Vagina (tissue), 2 donors: ENCODE results near the gene MYADML2. TPM values are rescaled to one million over a fixed set of nuclear protein-coding genes. Genes with fewer than 3 reads are reported as not detected.

Experiments
- DNase-seq, 2 donors: peaks; one replicate each; pipeline ENCODE4 v3.0.0-alpha.2; 2017; ENCODE audit errors: extremely low spot score in 2 of 2
- H3K27ac ChIP-seq: fragments of 200-600 bp; sonication (generic); one replicate; pipeline ENCODE4 v1.5.1; 2019
- H3K27me3 ChIP-seq: fragments of 200-600 bp; sonication (generic); one replicate; pipeline ENCODE4 v1.5.1; 2019
- H3K36me3 ChIP-seq, 2 donors: fragments of 200-600 bp; sonication (generic); one replicate each; pipeline ENCODE4 v1.5.1; 2017 to 2019
- H3K4me1 ChIP-seq: fragments of 200-600 bp; sonication (generic); one replicate; pipeline ENCODE4 v1.5.1; 2019
- H3K4me3 ChIP-seq, 2 donors: fragments of 200-600 bp; sonication (generic); 1 replicate in 1 of 2; 2 replicates in 1 of 2; pipeline ENCODE4 v1.5.1; 2016 to 2019
- H3K9me3 ChIP-seq: fragments of 200-600 bp; sonication (generic); one replicate; pipeline ENCODE4 v1.5.1; 2019
- CTCF ChIP-seq, 3 experiments: fragments of 450-650 bp in 2 of 3; fragments of 200-600 bp in 1 of 3; sonication (generic) in 1 of 3; IDR thresholded peaks; one replicate each; pipeline ENCODE4 v1.5.1; 2017 to 2019; ENCODE audit warnings: antibody characterized with exemption in 3 of 3, mild to moderate bottlenecking in 2 of 3, moderate library complexity in 2 of 3
- POLR2A ChIP-seq, 2 donors: fragments of 450-650 bp; IDR thresholded peaks; one replicate each; pipeline ENCODE4 v1.6.1; 2017; ENCODE audit warnings: antibody characterized with exemption in 2 of 2, mild to moderate bottlenecking in 2 of 2, moderate library complexity in 2 of 2
- POLR2AphosphoS5 ChIP-seq, 2 donors: sonication (generic); formaldehyde crosslinking; IDR thresholded peaks; one replicate each; pipeline ENCODE4 v1.9.0; 2017; ENCODE audit warnings: antibody characterized with exemption in 2 of 2, mild to moderate bottlenecking in 2 of 2, low read depth in 1 of 2; ENCODE audit not compliant: insufficient read depth in 1 of 2
- intact Hi-C: fragments of 100-400 bp; cut with DNase I; formaldehyde crosslinking; loops from one replicate; pipeline ENCODE4 v1.15.1; 2023
- total RNA-seq: library from RNA; depleted of rRNA; stranded (reverse); fragments of >200 nt; gene quantifications from one replicate; pipeline ENCODE4 v1.2.3, GENCODE V29; 2016

The MYADML2 gene
- total RNA-seq, 1 donor from 2014 or later: not detected

- Histone ChIP-seq H3K27me3 (no peaks in the 10 kb centered on the region), H3K4me1 (peaks cover 31% of the 10 kb centered on the region), H3K9me3 (no peaks in the 10 kb centered on the region), H3K27ac (peak within 1 kb of the TSS; percentile 66), H3K36me3 (peaks cover 0 to 36% of the 10 kb centered on the region in 2 donors), H3K4me3 (peak within 1 kb of the TSS; percentile 59 to 95)
- DNase-seq: no peak
- TF ChIP-seq POLR2AphosphoS5 (IDR thresholded peaks at IDR 0.05; ENCODE audit: insufficient read depth in 1 of 2, low read depth in 1 of 2) (peak; percentile 30 to 69), POLR2A (IDR thresholded peaks at IDR 0.05) (no peak), CTCF (IDR thresholded peaks at IDR 0.05) (no peak)
- intact Hi-C loops: no loop called here
Measured at GRCh38 chr17:81917565-81918332, 29.3 kb downstream of the MYADML2 start, which contains the start of gene SIRT7. TSS of gene SIRT7 (minus strand) at chr17:81918176. CDS start at chr17:81918131, 45 bp downstream.

DNA sequence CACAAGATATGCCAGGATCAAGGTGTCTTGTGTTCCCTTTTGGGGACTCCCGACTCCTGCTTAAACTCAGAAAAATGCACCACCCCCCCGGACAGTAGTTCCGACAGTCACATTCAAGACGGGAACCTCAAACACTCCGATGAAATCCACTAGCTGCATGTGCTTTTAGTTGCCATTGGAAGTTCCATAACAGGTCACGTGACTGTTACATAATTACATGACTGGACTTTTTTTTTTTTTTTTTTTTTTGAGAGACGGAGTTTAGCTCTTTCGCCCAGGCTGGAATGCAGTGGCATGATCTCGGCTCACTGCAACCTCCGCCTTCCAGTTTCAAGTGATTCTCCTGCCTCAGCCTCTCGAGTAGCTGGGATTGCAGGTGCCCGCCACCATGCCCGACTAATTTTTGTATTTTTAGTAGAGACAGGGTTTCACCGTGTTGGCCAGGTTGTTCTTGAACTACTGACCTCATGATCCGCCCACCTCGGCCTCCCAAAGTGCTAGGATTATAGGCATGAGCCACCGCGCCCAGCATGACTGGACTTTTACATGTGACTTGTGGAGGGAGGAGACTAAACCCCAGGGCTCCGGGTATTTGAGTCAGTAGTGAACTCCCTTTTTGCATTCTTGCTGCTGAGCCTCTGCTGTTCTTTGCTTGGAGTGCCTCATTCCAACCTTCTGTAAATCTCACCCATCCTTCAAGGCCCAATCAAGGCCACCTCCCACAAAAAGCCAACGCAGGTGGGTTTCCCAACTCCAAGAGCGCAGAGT is 30.6 kb downstream of the MYADML2 start:
- Histone ChIP-seq H3K4me3 (peak overlapping the region; percentile 59 to 95), H3K36me3 (peaks cover 0 to 31% of the 10 kb centered on the region in 2 donors), H3K9me3 (no peaks in the 10 kb centered on the region), H3K4me1 (peaks cover 33% of the 10 kb centered on the region), H3K27me3 (no peaks in the 10 kb centered on the region), H3K27ac (peak overlapping the region; percentile 66)
- intact Hi-C loops: no loop called here
- TF ChIP-seq CTCF (IDR thresholded peaks at IDR 0.05) (no peak), POLR2AphosphoS5 (IDR thresholded peaks at IDR 0.05; ENCODE audit: insufficient read depth in 1 of 2, low read depth in 1 of 2) (peak in 1 of 2 donors; percentile 31), POLR2A (IDR thresholded peaks at IDR 0.05) (peak in 1 of 2 donors; percentile 14)
- no peak for DNase-seq

- Histone ChIP-seq H3K4me1 (peaks cover 38% of the 10 kb centered on the region), H3K27ac (no peak overlapping the region), H3K27me3 (no peaks in the 10 kb centered on the region), H3K36me3 (peaks cover 0 to 31% of the 10 kb centered on the region in 2 donors), H3K9me3 (no peaks in the 10 kb centered on the region), H3K4me3 (no peak overlapping the region)
- TF ChIP-seq POLR2A (IDR thresholded peaks at IDR 0.05) (no peak), POLR2AphosphoS5 (IDR thresholded peaks at IDR 0.05; ENCODE audit: insufficient read depth in 1 of 2, low read depth in 1 of 2) (no peak), CTCF (IDR thresholded peaks at IDR 0.05) (no peak)
- intact Hi-C loops: no loop called here
- DNase-seq: no peak
Measured at GRCh38 chr17:81915331-81915730, 31.7 kb downstream of the MYADML2 start.

DNA sequence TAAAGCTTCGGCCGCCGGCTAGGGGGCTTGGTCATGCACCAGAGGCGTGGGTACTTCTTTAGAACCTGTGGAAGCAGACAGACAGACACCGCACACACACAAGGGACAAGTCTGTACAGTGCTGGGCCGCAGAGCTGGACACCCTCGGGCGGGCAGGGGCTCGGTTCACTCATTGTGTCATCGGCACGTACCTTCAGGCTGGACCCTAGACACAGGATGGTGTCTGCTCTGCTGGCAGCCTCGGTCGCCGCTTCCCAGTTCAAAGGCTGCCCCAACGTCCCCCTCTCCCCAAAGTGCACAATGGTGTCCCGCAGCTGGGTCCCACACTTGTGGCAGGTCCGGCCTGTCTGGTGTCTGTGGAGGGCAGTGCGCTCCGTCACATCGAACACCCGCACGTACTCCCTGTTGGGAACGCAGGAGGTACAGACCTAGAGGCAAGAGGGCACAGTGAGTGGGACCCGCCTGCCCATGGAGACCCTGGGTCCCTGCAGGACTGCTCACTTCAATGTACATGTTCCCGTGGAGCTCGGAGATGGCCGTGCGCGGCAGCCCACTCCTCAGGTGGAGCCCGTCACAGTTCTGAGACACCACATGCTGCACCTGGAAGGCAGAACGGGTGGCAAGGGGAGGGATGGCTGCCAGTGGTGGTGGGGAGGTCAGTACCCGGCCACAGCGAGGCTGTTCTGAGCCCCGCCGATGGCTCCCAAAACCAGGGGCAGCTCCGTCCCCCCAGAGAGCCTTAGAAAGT is 32.8 kb downstream of the MYADML2 start:
- Histone ChIP-seq H3K9me3 (no peaks in the 10 kb centered on the region), H3K27me3 (no peaks in the 10 kb centered on the region), H3K36me3 (peaks cover 0 to 31% of the 10 kb centered on the region in 2 donors), H3K27ac (no peak overlapping the region), H3K4me3 (no peak overlapping the region), H3K4me1 (peaks cover 46% of the 10 kb centered on the region)
- DNase-seq: no peak
- TF ChIP-seq POLR2AphosphoS5 (IDR thresholded peaks at IDR 0.05; ENCODE audit: insufficient read depth in 1 of 2, low read depth in 1 of 2) (no peak), CTCF (IDR thresholded peaks at IDR 0.05) (no peak), POLR2A (IDR thresholded peaks at IDR 0.05) (no peak)
- intact Hi-C loops: no loop called here
